Measurements from ENCODE around the gene NRG4.

DNA sequence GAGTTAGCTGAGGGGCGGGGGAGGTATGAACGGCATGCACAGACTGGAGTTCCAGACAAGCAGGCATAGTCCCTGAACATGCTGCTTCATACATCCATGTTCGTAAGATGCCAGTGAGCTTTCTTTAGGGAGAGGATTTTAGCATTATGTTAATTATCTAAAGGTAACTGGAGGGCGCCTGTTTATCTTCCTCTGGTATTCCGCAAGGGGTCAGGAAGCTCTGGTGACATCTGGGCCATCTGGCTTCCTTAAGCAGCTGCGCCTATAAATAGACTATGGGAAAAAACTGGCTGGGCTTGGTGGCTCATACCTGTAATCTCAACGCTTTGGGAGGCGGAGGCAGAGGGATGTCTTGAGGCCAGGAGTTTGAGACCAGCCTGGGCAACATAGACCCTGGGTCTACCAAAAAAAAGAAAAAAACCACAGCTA is 110.1 kb downstream of the NRG4 start:
- TF ChIP-seq POLR2A (conservative IDR thresholded peaks at IDR 0.05) (peak; percentile 24; the same call in 1 of the 2 replicates), CTCF (IDR thresholded peaks at IDR 0.05 in 2 of 3, conservative IDR thresholded peaks at IDR 0.05 in 1 of 3; ENCODE audit: insufficient read depth in 2 of 3, low read depth in 1 of 3, low read length in 3 of 3) (peak in 1 of 3 experiments; percentile 19; a peak in 2 of 6 replicates), ZNF311 (CRISPR knock-in tag; IDR thresholded peaks at IDR 0.05) (no peak), CC2D1A (IDR thresholded peaks at IDR 0.05) (no peak), ZNF217 (CRISPR knock-in tag; IDR thresholded peaks at IDR 0.05) (no peak), CSDE1 (IDR thresholded peaks at IDR 0.05) (no peak), NBN (IDR thresholded peaks at IDR 0.05; ENCODE audit: low read depth) (no peak), SP1 (CRISPR knock-in tag; IDR thresholded peaks at IDR 0.05) (no peak), ZNF449 (CRISPR knock-in tag; IDR thresholded peaks at IDR 0.05) (peak; percentile 82; the same call in 1 of the 2 replicates), SMC3 (conservative IDR thresholded peaks at IDR 0.05; ENCODE audit: insufficient read depth, low read depth, low read length) (no peak)
- TF ChIP-seq, protein P1, sequence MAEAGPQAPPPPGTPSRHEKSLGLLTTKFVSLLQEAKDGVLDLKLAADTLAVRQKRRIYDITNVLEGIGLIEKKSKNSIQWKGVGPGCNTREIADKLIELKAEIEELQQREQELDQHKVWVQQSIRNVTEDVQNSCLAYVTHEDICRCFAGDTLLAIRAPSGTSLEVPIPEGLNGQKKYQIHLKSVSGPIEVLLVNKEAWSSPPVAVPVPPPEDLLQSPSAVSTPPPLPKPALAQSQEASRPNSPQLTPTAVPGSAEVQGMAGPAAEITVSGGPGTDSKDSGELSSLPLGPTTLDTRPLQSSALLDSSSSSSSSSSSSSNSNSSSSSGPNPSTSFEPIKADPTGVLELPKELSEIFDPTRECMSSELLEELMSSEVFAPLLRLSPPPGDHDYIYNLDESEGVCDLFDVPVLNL (CRISPR knock-in tag; IDR thresholded peaks at IDR 0.05; ENCODE audit: low read depth), result no peak
